Brain microvascular endothelial cell (primary cell): ENCODE data around the gene SHISA9.

Experiments
- DNase-seq: peaks from one replicate; pipeline ENCODE4 v3.0.0-alpha.2; 2020
- H3K27ac ChIP-seq: fragments of 250-450 bp; sonication (Bioruptor Pico); 2 replicates; pipeline ENCODE4 v1.5.1; 2020; ENCODE audit warnings: mild to moderate bottlenecking, moderate library complexity
- H3K27me3 ChIP-seq: fragments of 250-450 bp; sonication (Bioruptor Pico); replicated peaks from 2 replicates; pipeline ENCODE4 v1.5.1; 2020; ENCODE audit warnings: mild to moderate bottlenecking
- H3K36me3 ChIP-seq: fragments of 250-450 bp; sonication (Bioruptor Pico); replicated peaks from 2 replicates; pipeline ENCODE4 v1.5.1; 2020; ENCODE audit warnings: mild to moderate bottlenecking
- H3K4me3 ChIP-seq: 2 replicates; pipeline ENCODE4 v1.5.1; 2011; ENCODE audit warnings: low read depth, mild to moderate bottlenecking, control low read depth, low read length, moderate library complexity
- in situ Hi-C: cut with HindIII; loops from 2 replicates; pipeline ENCODE4 v1.10.0; 2017; ENCODE audit warnings: low sequenced_read_pairs, low pct_ligation_motif_present
- TF ChIP-seq, protein P1 (sequence below): IDR thresholded peaks from 2 replicates; pipeline ENCODE4 v1.5.1; 2011; ENCODE audit warnings: low read depth, mild to moderate bottlenecking, moderate library complexity, low read length, control low read depth, inconsistent platforms; ENCODE audit errors: missing control alignments

Gene SHISA9

DNA sequence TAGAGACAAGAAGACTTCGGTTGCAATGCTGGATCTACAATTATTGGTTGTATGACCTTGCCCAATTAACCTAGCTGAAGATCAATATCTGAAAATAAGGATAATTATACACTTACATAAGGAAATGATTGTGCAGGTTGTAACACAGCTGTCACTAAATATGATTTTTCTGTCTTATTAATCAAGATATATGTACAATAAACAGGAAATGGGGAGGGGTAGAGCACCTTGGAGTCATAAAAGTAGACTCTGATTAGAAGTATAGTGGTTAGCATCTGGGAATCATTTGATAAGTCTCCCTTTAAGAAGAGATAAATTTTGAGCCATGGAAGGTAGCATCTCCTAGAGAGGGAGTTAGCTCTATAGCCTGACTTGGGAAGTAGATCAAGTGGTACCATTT lies 369.2 kb downstream of the SHISA9 start:
- H3K4me3 ChIP-seq, result no peak overlapping the region
- in situ Hi-C loops, result no loop called here
- no peaks in the 10 kb centered on the region for H3K36me3 ChIP-seq
- TF ChIP-seq, protein P1, sequence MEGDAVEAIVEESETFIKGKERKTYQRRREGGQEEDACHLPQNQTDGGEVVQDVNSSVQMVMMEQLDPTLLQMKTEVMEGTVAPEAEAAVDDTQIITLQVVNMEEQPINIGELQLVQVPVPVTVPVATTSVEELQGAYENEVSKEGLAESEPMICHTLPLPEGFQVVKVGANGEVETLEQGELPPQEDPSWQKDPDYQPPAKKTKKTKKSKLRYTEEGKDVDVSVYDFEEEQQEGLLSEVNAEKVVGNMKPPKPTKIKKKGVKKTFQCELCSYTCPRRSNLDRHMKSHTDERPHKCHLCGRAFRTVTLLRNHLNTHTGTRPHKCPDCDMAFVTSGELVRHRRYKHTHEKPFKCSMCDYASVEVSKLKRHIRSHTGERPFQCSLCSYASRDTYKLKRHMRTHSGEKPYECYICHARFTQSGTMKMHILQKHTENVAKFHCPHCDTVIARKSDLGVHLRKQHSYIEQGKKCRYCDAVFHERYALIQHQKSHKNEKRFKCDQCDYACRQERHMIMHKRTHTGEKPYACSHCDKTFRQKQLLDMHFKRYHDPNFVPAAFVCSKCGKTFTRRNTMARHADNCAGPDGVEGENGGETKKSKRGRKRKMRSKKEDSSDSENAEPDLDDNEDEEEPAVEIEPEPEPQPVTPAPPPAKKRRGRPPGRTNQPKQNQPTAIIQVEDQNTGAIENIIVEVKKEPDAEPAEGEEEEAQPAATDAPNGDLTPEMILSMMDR, result no peak
- no peak for DNase-seq
- H3K27me3 ChIP-seq, result no peaks in the 10 kb centered on the region
- H3K27ac ChIP-seq, result no peak overlapping the region

DNA sequence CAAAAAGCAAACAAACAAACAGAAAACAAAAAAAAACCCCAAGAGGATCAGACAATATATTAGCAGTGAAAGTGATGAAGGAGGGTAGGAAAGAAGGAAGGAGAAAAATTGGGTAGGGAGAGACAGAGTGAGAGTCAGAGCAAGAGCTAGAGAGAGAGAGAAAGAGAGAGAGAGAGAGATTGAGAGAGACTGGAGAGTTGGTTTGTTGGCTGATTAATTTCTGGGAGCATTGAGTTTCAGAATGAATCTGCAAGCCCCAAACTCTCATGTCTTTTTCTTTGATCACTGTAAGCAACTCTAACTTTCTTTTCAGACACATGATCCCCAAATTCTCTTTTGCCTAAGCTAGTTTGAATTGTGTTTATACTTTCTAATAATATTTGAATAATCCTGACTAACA lies 388.1 kb downstream of the SHISA9 start:
- no peak for DNase-seq
- in situ Hi-C loops, result no loop called here
- no peak overlapping the region for H3K27ac ChIP-seq

More for the DNA sequence above, 388.1 kb downstream of the SHISA9 start:
- H3K4me3 ChIP-seq, result no peak overlapping the region
- TF ChIP-seq, protein P1, result no peak
- H3K36me3 ChIP-seq, result no peaks in the 10 kb centered on the region
- no peaks in the 10 kb centered on the region for H3K27me3 ChIP-seq
